MM.1S (cell line): ENCODE data around the gene GNGT1.

Experiments
- DNase-seq: peaks from one replicate; pipeline ENCODE4 v3.0.0-alpha.2; 2015
- H2AFZ ChIP-seq: fragments of 300-600 bp; sonication (generic); 2 replicates; pipeline ENCODE4 v1.6.0; 2016; ENCODE audit warnings: antibody characterized with exemption, low read length
- H3F3A ChIP-seq: fragments of 300-600 bp; sonication (generic); 2 replicates; pipeline ENCODE4 v1.6.1; 2016; ENCODE audit warnings: mild to moderate bottlenecking, antibody characterized with exemption, low read length, moderate library complexity, mixed read lengths; ENCODE audit not compliant: insufficient read depth
- H3K27ac ChIP-seq: fragments of 300-600 bp; sonication (generic); 2 replicates; pipeline ENCODE4 v1.5.1; 2016; ENCODE audit warnings: mild to moderate bottlenecking, low read length
- H3K27me3 ChIP-seq: fragments of 300-600 bp; sonication (generic); replicated peaks from 2 replicates; pipeline ENCODE4 v1.6.0; 2016; ENCODE audit warnings: low read length; ENCODE audit not compliant: insufficient read depth
- H3K36me3 ChIP-seq: fragments of 300-600 bp; sonication (generic); replicated peaks from 2 replicates; pipeline ENCODE4 v1.6.1; 2016; ENCODE audit warnings: mild to moderate bottlenecking, low read length, mixed read lengths; ENCODE audit not compliant: insufficient read depth
- H3K4me1 ChIP-seq: fragments of 300-600 bp; sonication (generic); 2 replicates; pipeline ENCODE4 v1.6.1; 2016; ENCODE audit warnings: low read length, mixed read lengths
- H3K4me2 ChIP-seq: fragments of 300-600 bp; sonication (generic); 2 replicates; pipeline ENCODE4 v1.6.0; 2016; ENCODE audit warnings: low read depth, low read length
- H3K4me3 ChIP-seq: fragments of 300-600 bp; sonication (generic); 2 replicates; pipeline ENCODE4 v1.5.1; 2016; ENCODE audit warnings: low read length, mixed read lengths
- H3K79me2 ChIP-seq: fragments of 300-600 bp; sonication (generic); 2 replicates; pipeline ENCODE4 v1.6.1; 2016; ENCODE audit warnings: mixed run types, low read length, mixed read lengths
- H3K9ac ChIP-seq: fragments of 300-600 bp; sonication (generic); 2 replicates; pipeline ENCODE4 v1.6.1; 2016; ENCODE audit warnings: low read length, mixed read lengths
- H3K9me2 ChIP-seq: fragments of 300-600 bp; sonication (generic); replicated peaks from 2 replicates; pipeline ENCODE4 v1.6.1; 2016; ENCODE audit warnings: mild to moderate bottlenecking, low read length, mixed read lengths; ENCODE audit not compliant: insufficient read depth
- H3K9me3 ChIP-seq: fragments of 300-600 bp; sonication (generic); replicated peaks from 2 replicates; pipeline ENCODE4 v1.6.1; 2016; ENCODE audit warnings: mild to moderate bottlenecking, low read length, mixed read lengths; ENCODE audit not compliant: insufficient read depth
- H4K20me1 ChIP-seq: fragments of 300-600 bp; sonication (generic); 2 replicates; pipeline ENCODE4 v1.6.1; 2016; ENCODE audit warnings: mild to moderate bottlenecking, low read length, moderate library complexity, mixed read lengths; ENCODE audit not compliant: insufficient read depth
- EZH2 ChIP-seq: fragments of 300-600 bp; sonication (generic); optimal IDR thresholded peaks from 2 replicates; pipeline ENCODE3; 2017; ENCODE audit warnings: low read depth, mild to moderate bottlenecking, antibody characterized with exemption, low read length, mixed read lengths
- EZH2phosphoT487 ChIP-seq: fragments of 300-600 bp; sonication (generic); IDR thresholded peaks from 2 replicates; pipeline ENCODE4 v1.6.1; 2018; ENCODE audit warnings: antibody characterized with exemption, low read length
- TF ChIP-seq, protein P1 (sequence below): fragments of 300-600 bp; sonication (generic); IDR thresholded peaks from 2 replicates; pipeline ENCODE4 v1.5.1; 2016; ENCODE audit warnings: antibody characterized with exemption, low read length, mixed read lengths

Gene GNGT1

DNA sequence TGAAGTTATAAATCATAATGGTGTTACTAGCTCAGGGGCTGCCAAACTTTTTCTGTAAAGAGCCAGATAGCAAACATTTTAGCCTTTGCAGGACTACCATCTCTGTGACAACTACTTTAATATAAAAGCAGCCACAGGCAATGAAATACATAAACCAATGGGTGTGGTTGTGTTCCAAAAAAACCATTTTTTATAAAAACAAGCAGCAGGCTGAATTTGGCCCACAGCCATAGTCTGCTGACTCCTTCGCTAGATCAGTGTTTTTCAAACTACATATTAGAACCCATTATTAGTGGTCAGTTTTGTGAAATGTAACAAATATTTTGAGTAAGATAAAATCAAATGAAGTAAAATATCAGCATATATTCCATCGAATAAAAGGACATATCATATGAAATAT lies 28.7 kb downstream of the GNGT1 start:
- no peak overlapping the region for H3K9ac ChIP-seq
- H3K9me3 ChIP-seq = no peaks in the 10 kb centered on the region
- H3K36me3 ChIP-seq = no peaks in the 10 kb centered on the region
- no peak overlapping the region for H3K27ac ChIP-seq
- TF ChIP-seq EZH2phosphoT487 (no peak), EZH2 (no peak)
- TF ChIP-seq, protein P1, sequence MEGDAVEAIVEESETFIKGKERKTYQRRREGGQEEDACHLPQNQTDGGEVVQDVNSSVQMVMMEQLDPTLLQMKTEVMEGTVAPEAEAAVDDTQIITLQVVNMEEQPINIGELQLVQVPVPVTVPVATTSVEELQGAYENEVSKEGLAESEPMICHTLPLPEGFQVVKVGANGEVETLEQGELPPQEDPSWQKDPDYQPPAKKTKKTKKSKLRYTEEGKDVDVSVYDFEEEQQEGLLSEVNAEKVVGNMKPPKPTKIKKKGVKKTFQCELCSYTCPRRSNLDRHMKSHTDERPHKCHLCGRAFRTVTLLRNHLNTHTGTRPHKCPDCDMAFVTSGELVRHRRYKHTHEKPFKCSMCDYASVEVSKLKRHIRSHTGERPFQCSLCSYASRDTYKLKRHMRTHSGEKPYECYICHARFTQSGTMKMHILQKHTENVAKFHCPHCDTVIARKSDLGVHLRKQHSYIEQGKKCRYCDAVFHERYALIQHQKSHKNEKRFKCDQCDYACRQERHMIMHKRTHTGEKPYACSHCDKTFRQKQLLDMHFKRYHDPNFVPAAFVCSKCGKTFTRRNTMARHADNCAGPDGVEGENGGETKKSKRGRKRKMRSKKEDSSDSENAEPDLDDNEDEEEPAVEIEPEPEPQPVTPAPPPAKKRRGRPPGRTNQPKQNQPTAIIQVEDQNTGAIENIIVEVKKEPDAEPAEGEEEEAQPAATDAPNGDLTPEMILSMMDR = no peak
- no peak overlapping the region for H2AFZ ChIP-seq
- H3K4me1 ChIP-seq = no peaks in the 10 kb centered on the region
- no peaks in the 10 kb centered on the region for H4K20me1 ChIP-seq
- no peaks in the 10 kb centered on the region for H3F3A ChIP-seq
- DNase-seq = no peak
- no peak overlapping the region for H3K4me2 ChIP-seq
- H3K4me3 ChIP-seq = no peak overlapping the region
- no peaks in the 10 kb centered on the region for H3K79me2 ChIP-seq
- no peaks in the 10 kb centered on the region for H3K9me2 ChIP-seq
- H3K27me3 ChIP-seq = no peaks in the 10 kb centered on the region

DNA sequence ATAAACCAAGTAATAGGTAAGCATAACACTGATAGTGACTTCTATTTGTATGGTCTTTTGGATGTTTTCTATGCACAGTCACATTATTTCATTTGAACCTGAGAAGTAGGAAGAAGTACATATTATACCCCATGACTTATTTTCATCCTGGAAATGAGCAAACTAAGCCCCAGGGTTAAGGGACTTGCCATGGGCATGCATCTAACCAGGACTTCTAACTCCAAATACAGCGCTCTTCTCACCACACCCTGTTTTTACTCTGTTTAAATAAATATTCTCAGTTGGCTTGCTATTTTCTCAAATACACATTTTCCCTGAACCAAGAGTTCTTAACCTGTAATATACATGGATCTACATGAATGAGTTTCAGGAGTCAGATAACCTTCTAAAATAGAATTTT lies 31.5 kb downstream of the GNGT1 start:
- H3K4me3 ChIP-seq = no peak overlapping the region
- H3K27ac ChIP-seq = no peak overlapping the region
- no peaks in the 10 kb centered on the region for H4K20me1 ChIP-seq
- H3K27me3 ChIP-seq = no peaks in the 10 kb centered on the region
- H3K79me2 ChIP-seq = no peaks in the 10 kb centered on the region
- no peak overlapping the region for H3K9ac ChIP-seq
- H3K4me2 ChIP-seq = no peak overlapping the region
- no peak overlapping the region for H2AFZ ChIP-seq
- no peaks in the 10 kb centered on the region for H3F3A ChIP-seq
- no peaks in the 10 kb centered on the region for H3K9me2 ChIP-seq
- no peak for TF ChIP-seq EZH2
- TF ChIP-seq, protein P1 = no peak
- TF ChIP-seq EZH2phosphoT487 = no peak
- H3K9me3 ChIP-seq = no peaks in the 10 kb centered on the region
- H3K36me3 ChIP-seq = no peaks in the 10 kb centered on the region
- DNase-seq = no peak
- H3K4me1 ChIP-seq = peaks cover under 1% of the 10 kb centered on the region; the same call in 1 of the 2 replicates

DNA sequence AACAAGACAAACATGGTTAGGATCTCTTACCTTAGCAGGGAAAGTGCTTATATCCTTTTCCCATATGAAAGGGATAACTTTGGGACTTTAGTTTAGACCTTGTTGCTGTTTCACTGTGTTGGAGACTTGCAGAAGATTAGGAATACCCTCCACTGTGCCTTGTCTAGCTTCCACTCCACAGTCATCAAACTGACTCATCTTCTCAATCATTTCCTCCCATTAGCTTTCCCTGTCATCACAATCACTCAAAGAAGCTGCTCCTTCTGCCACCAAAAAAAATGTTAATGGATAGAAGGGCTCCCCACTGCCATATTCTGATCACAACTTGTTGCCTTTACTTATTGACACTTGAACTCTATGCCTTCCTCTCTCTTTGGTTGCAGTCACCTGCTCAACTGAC lies 31.9 kb downstream of the GNGT1 start:
- no peak for DNase-seq
- Histone ChIP-seq H3F3A (no peaks in the 10 kb centered on the region), H3K9me3 (no peaks in the 10 kb centered on the region), H3K4me2 (no peak overlapping the region), H4K20me1 (no peaks in the 10 kb centered on the region), H3K27me3 (no peaks in the 10 kb centered on the region), H3K27ac (no peak overlapping the region), H3K4me3 (no peak overlapping the region), H3K9ac (no peak overlapping the region), H2AFZ (no peak overlapping the region), H3K36me3 (no peaks in the 10 kb centered on the region), H3K9me2 (no peaks in the 10 kb centered on the region), H3K4me1 (peaks cover 5% of the 10 kb centered on the region), H3K79me2 (no peaks in the 10 kb centered on the region)
- TF ChIP-seq EZH2 = no peak
- TF ChIP-seq, protein P1 = no peak
- TF ChIP-seq EZH2phosphoT487 = no peak
